ENCODE measurements around the gene RAC3.

GRCh38 chr17:82004517-82005455 is 26.7 kb upstream of the RAC3 start:
- TF ChIP-seq POLR2A (IDR thresholded peaks at IDR 0.05): no peak
- no peak for TF ChIP-seq POLR2AphosphoS5 (IDR thresholded peaks at IDR 0.05)
- no peak for TF ChIP-seq CTCF (IDR thresholded peaks at IDR 0.05)
